HEK293 (cell line): ENCODE measurements around the gene CAB39L.
A peak's percentile ranks its signal among the peaks of the same experiment; 100 is the strongest.

Source experiments
- CTCF ChIA-PET: fragments of 350-600 bp; formaldehyde crosslinking; extraction: SDS; loops from one replicate; lab custom pipeline; 2021; ENCODE audit warnings: antibody characterized with exemption; lab: Yijun Ruan, JAX
- POLR2A ChIA-PET: fragments of 300-600 bp; formaldehyde crosslinking; extraction: SDS; loops from one replicate; lab custom pipeline; 2020; ENCODE audit warnings: antibody characterized with exemption, inconsistent platforms; lab: Yijun Ruan, JAX
- H3K27ac ChIP-seq: fragments of 200-500 bp; sonication (Bioruptor generic); 2 replicates; pipeline ENCODE4 v1.5.1; 2014; ENCODE audit warnings: low read depth, low read length, control low read depth, inconsistent platforms; ENCODE audit errors: extremely low read depth
- H3K36me3 ChIP-seq, 2 experiments: fragments of 200-500 bp in 1 of 2; sonication (Bioruptor generic) in 1 of 2; 1 replicate in 1 of 2; 2 replicates in 1 of 2; pipeline ENCODE4 v1.5.1; 2014 to 2017; ENCODE audit warnings: inconsistent platforms in 2 of 2, low read length in 2 of 2; ENCODE audit not compliant: control insufficient read depth in 2 of 2, insufficient read depth in 1 of 2
- H3K4me1 ChIP-seq: fragments of 200-500 bp; sonication (Bioruptor generic); 2 replicates; pipeline ENCODE4 v1.5.1; 2014; ENCODE audit warnings: mild to moderate bottlenecking, low read length, inconsistent platforms; ENCODE audit not compliant: control insufficient read depth, insufficient read depth
- H3K4me3 ChIP-seq: 2 replicates; pipeline ENCODE4 v1.5.1; 2011; ENCODE audit warnings: low read depth, mild to moderate bottlenecking, control low read depth, low read length, moderate library complexity
- H3K9me3 ChIP-seq: fragments of 200-500 bp; sonication (Bioruptor generic); 2 replicates; pipeline ENCODE4 v1.5.1; 2014; ENCODE audit warnings: low read depth, low read length, inconsistent platforms; ENCODE audit not compliant: control insufficient read depth, insufficient read depth
- HOXD13 ChIP-seq: sonication (generic); formaldehyde crosslinking; IDR thresholded peaks from 2 replicates; pipeline ENCODE4 v1.8.0; 2022; ENCODE audit warnings: missing genetic modification reagents, borderline replicate concordance
- PATZ1 ChIP-seq: fragments of 450-650 bp; formaldehyde crosslinking; IDR thresholded peaks from 2 replicates; pipeline ENCODE4 v1.5.1; 2016; ENCODE audit warnings: missing biosample characterization, missing genetic modification characterization
- PBX3 ChIP-seq: sonication (generic); formaldehyde crosslinking; IDR thresholded peaks from 2 replicates; pipeline ENCODE4 v1.8.1; 2022; ENCODE audit warnings: mild to moderate bottlenecking, moderate library complexity, missing genetic modification reagents
- SP2 ChIP-seq: fragments of 450-650 bp; formaldehyde crosslinking; IDR thresholded peaks from 2 replicates; pipeline ENCODE4 v1.5.1; 2016; ENCODE audit warnings: missing biosample characterization, missing genetic modification characterization
- YY2 ChIP-seq: fragments of 450-650 bp; formaldehyde crosslinking; IDR thresholded peaks from 2 replicates; pipeline ENCODE4 v1.5.1; 2016; ENCODE audit warnings: missing biosample characterization, missing genetic modification characterization
- ZBTB17 ChIP-seq: fragments of 450-650 bp; formaldehyde crosslinking; IDR thresholded peaks from 2 replicates; pipeline ENCODE4 v1.5.1; 2016; ENCODE audit warnings: missing biosample characterization, missing genetic modification characterization
- ZIC2 ChIP-seq: fragments of 450-650 bp; formaldehyde crosslinking; IDR thresholded peaks from 2 replicates; pipeline ENCODE4 v1.5.1; 2016; ENCODE audit warnings: missing biosample characterization, missing genetic modification characterization
- ZNF148 ChIP-seq: fragments of 450-650 bp; formaldehyde crosslinking; IDR thresholded peaks from 2 replicates; pipeline ENCODE4 v1.5.0; 2017; ENCODE audit warnings: missing biosample characterization, missing genetic modification characterization, borderline replicate concordance
- ZNF274 ChIP-seq, 2 experiments: fragments of 200-500 bp in 1 of 2; fragments of 450-650 bp in 1 of 2; sonication (Bioruptor generic) in 1 of 2; formaldehyde crosslinking in 1 of 2; IDR thresholded peaks; 2 replicates each; pipeline versions ENCODE4 v1.5.1 to v1.6.1; 2014 to 2016; ENCODE audit warnings: borderline replicate concordance in 1 of 2, inconsistent platforms in 1 of 2, low read length in 1 of 2, missing biosample characterization in 1 of 2, missing genetic modification characterization in 1 of 2
- ZNF324 ChIP-seq: fragments of 450-650 bp; formaldehyde crosslinking; IDR thresholded peaks from 2 replicates; pipeline ENCODE4 v1.5.1; 2016; ENCODE audit warnings: missing biosample characterization, missing genetic modification characterization
- ZNF350 ChIP-seq: fragments of 450-650 bp; formaldehyde crosslinking; IDR thresholded peaks from 2 replicates; pipeline ENCODE4 v1.5.0; 2017; ENCODE audit warnings: missing biosample characterization, mild to moderate bottlenecking, missing genetic modification characterization
- ZNF514 ChIP-seq: fragments of 450-650 bp; formaldehyde crosslinking; IDR thresholded peaks from 2 replicates; pipeline ENCODE4 v1.5.1; 2016; ENCODE audit warnings: missing biosample characterization, missing genetic modification characterization
- ZNF518A ChIP-seq: fragments of 450-650 bp; formaldehyde crosslinking; conservative IDR thresholded peaks from 2 replicates; pipeline ENCODE4 v1.5.1; 2016; ENCODE audit warnings: low read depth, missing biosample characterization, missing genetic modification characterization
- ZNF561 ChIP-seq: fragments of 450-650 bp; IDR thresholded peaks from 2 replicates; pipeline ENCODE4 v1.5.1; 2018; ENCODE audit warnings: missing biosample characterization, missing genetic modification characterization, borderline replicate concordance
- ZNF658 ChIP-seq: fragments of 450-650 bp; formaldehyde crosslinking; IDR thresholded peaks from 2 replicates; pipeline ENCODE4; 2016; ENCODE audit warnings: missing biosample characterization, missing genetic modification characterization
- ZNF704 ChIP-seq: fragments of 450-650 bp; formaldehyde crosslinking; IDR thresholded peaks from 2 replicates; pipeline ENCODE4 v1.5.1; 2016; ENCODE audit warnings: missing biosample characterization, missing genetic modification characterization
- ZNF785 ChIP-seq: fragments of 450-650 bp; formaldehyde crosslinking; IDR thresholded peaks from 2 replicates; pipeline ENCODE4 v1.5.1; 2016; ENCODE audit warnings: missing biosample characterization, missing genetic modification characterization
- ZNF792 ChIP-seq: fragments of 450-650 bp; formaldehyde crosslinking; IDR thresholded peaks from 2 replicates; pipeline ENCODE4 v1.5.1; 2016; ENCODE audit warnings: missing biosample characterization, missing genetic modification characterization

The CAB39L gene

GRCh38 chr13:49488563-49488962, 44.7 kb upstream of the CAB39L start (continued):
- TF ChIP-seq ZNF148 (tag by site-specific recombination) (no peak), HOXD13 (no peak), YY2 (tag by site-specific recombination) (no peak), PBX3 (no peak), ZNF704 (no peak)

GRCh38 chr13:49481788-49482187, 37.9 kb upstream of the CAB39L start:
- H3K27ac ChIP-seq = no peak overlapping the region
- no peaks in the 10 kb centered on the region for H3K4me1 ChIP-seq
- H3K36me3 ChIP-seq = peaks cover 4 to 18% of the 10 kb centered on the region in 2 experiments
- no peak for TF ChIP-seq ZIC2 (tag by site-specific recombination)
- TF ChIP-seq ZNF514 = no peak
- TF ChIP-seq ZNF658 (tag by site-specific recombination) = no peak
- TF ChIP-seq SP2 (tag by site-specific recombination) = no peak
- TF ChIP-seq ZBTB17 (tag by site-specific recombination) = 0 out of 2 replicates have a peak, but pooled peaks have one; percentile 33
- H3K4me3 ChIP-seq = no peak overlapping the region
- ChIA-PET CTCF (no interaction called here), POLR2A (interaction anchor here (0.6 kb wide), 1 partner anchor 111 kb away, joined by 5 read pairs; no protein-coding TSS in a partner anchor)
- H3K9me3 ChIP-seq = no peaks in the 10 kb centered on the region

- H3K4me3 ChIP-seq = no peak overlapping the region
- H3K36me3 ChIP-seq = peaks cover 4 to 23% of the 10 kb centered on the region in 2 experiments
- CTCF ChIA-PET = no interaction called here
- H3K4me1 ChIP-seq = no peaks in the 10 kb centered on the region
- POLR2A ChIA-PET = no interaction called here
- no peak overlapping the region for H3K27ac ChIP-seq
- no peaks in the 10 kb centered on the region for H3K9me3 ChIP-seq
- TF ChIP-seq ZNF350 (no peak), ZNF274 (IDR thresholded peaks at IDR 0.05; ENCODE audit: low read length) (no peak), ZNF274 (tag by site-specific recombination; IDR thresholded peaks at IDR 0.05; ENCODE audit: borderline replicate concordance) (no peak), YY2 (tag by site-specific recombination) (no peak), ZNF561 (tag by site-specific recombination) (no peak), ZNF785 (tag by site-specific recombination) (no peak), PATZ1 (tag by site-specific recombination) (no peak), ZNF324 (tag by site-specific recombination) (no peak), ZNF792 (tag by site-specific recombination) (no peak), ZNF518A (tag by site-specific recombination) (no peak)
Measured at GRCh38 chr13:49476529-49476928, 32.7 kb upstream of the CAB39L start.
